Nephron (organoid): ENCODE data around the gene LCAT.
A peak's percentile ranks its signal among the peaks of the same experiment; 100 is the strongest.

Experiments used
- H3K27ac Mint-ChIP-seq, 3 experiments: 2 replicates each; pipeline ENCODE4 v1.8.0; 2020; ENCODE audit warnings: mixed read lengths in 3 of 3, mild to moderate bottlenecking in 2 of 3, moderate library complexity in 1 of 3
- H3K27me3 Mint-ChIP-seq: 2 replicates; pipeline ENCODE4 v1.8.0; 2021; ENCODE audit warnings: low read depth, mild to moderate bottlenecking, moderate library complexity, mixed read lengths
- H3K36me3 Mint-ChIP-seq: 2 replicates; pipeline ENCODE4 v1.8.0; 2020; ENCODE audit warnings: low read depth, mixed read lengths
- H3K4me1 Mint-ChIP-seq: 2 replicates; pipeline ENCODE4 v1.8.0; 2020; ENCODE audit warnings: mixed read lengths
- H3K4me3 Mint-ChIP-seq, 3 experiments: 2 replicates each; pipeline ENCODE4 v1.8.0; 2020; ENCODE audit warnings: mild to moderate bottlenecking in 3 of 3, mixed read lengths in 3 of 3, moderate library complexity in 2 of 3
- H3K9me3 Mint-ChIP-seq: 2 replicates; pipeline ENCODE4 v1.8.0; 2020; ENCODE audit warnings: mixed read lengths
- CTCF ChIP-seq, 3 experiments: fragments of 200-600 bp; sonication (generic); IDR thresholded peaks; one replicate each; pipeline ENCODE4 v1.5.0; 2021; ENCODE audit warnings: antibody characterized with exemption in 3 of 3; ENCODE audit not compliant: unreplicated experiment in 3 of 3

LCAT gene

GRCh38 chr16:67988675-67989074 lies 44.8 kb upstream of the LCAT start:
- no peak overlapping the region for H3K27ac Mint-ChIP-seq
- TF ChIP-seq CTCF (IDR thresholded peaks at IDR 0.05; ENCODE audit: unreplicated experiment in 3 of 3), result no peak
- no peak overlapping the region for H3K4me3 Mint-ChIP-seq
- no peaks in the 10 kb centered on the region for H3K36me3 Mint-ChIP-seq
- H3K9me3 Mint-ChIP-seq, result no peaks in the 10 kb centered on the region
- H3K4me1 Mint-ChIP-seq, result peaks cover 14% of the 10 kb centered on the region
- H3K27me3 Mint-ChIP-seq, result peaks cover under 1% of the 10 kb centered on the region

GRCh38 chr16:67987460-67988160 lies 43.7 kb upstream of the LCAT start:
- Mint-ChIP-seq H3K27me3 (no peaks in the 10 kb centered on the region), H3K27ac (peak overlapping the region in 1 of 3 experiments; percentile 15), H3K36me3 (no peaks in the 10 kb centered on the region), H3K9me3 (peaks cover 3% of the 10 kb centered on the region), H3K4me3 (no peak overlapping the region), H3K4me1 (peaks cover 22% of the 10 kb centered on the region)
- no peak for TF ChIP-seq CTCF (IDR thresholded peaks at IDR 0.05; ENCODE audit: unreplicated experiment in 3 of 3)

GRCh38 chr16:67986949-67987348 lies 43.0 kb upstream of the LCAT start:
- no peak for TF ChIP-seq CTCF (IDR thresholded peaks at IDR 0.05; ENCODE audit: unreplicated experiment in 3 of 3)

GRCh38 chr16:67982011-67982696 lies 38.2 kb upstream of the LCAT start:
- Mint-ChIP-seq H3K27ac (no peak overlapping the region), H3K4me3 (no peak overlapping the region), H3K36me3 (no peaks in the 10 kb centered on the region), H3K27me3 (peaks cover 3% of the 10 kb centered on the region), H3K4me1 (peaks cover 15% of the 10 kb centered on the region), H3K9me3 (peaks cover 3% of the 10 kb centered on the region)
- no peak for TF ChIP-seq CTCF (IDR thresholded peaks at IDR 0.05; ENCODE audit: unreplicated experiment in 3 of 3)

More at GRCh38 chr16:67986949-67987348, 43.0 kb upstream of the LCAT start:
- Mint-ChIP-seq H3K4me3 (no peak overlapping the region), H3K36me3 (no peaks in the 10 kb centered on the region), H3K27me3 (no peaks in the 10 kb centered on the region), H3K27ac (no peak overlapping the region), H3K9me3 (peaks cover 3% of the 10 kb centered on the region), H3K4me1 (peaks cover 22% of the 10 kb centered on the region)

GRCh38 chr16:67979955-67980678 lies 36.2 kb upstream of the LCAT start, which contains the start of gene DPEP3:
DPEP3 (minus strand) TSS chr16:67980499; CDS start chr16:67980380, 119 bp downstream.
- H3K27me3 Mint-ChIP-seq, result peaks cover 15% of the 10 kb centered on the region
- peaks cover 14% of the 10 kb centered on the region for H3K4me1 Mint-ChIP-seq
- H3K27ac Mint-ChIP-seq, result no peak within 1 kb of the TSS
- H3K9me3 Mint-ChIP-seq, result peaks cover 3% of the 10 kb centered on the region
- no peaks in the 10 kb centered on the region for H3K36me3 Mint-ChIP-seq
- TF ChIP-seq CTCF (IDR thresholded peaks at IDR 0.05; ENCODE audit: unreplicated experiment in 3 of 3), result no peak
- no peak within 1 kb of the TSS for H3K4me3 Mint-ChIP-seq
